ENCODE measurements around the gene LYST.

Gene LYST

DNA sequence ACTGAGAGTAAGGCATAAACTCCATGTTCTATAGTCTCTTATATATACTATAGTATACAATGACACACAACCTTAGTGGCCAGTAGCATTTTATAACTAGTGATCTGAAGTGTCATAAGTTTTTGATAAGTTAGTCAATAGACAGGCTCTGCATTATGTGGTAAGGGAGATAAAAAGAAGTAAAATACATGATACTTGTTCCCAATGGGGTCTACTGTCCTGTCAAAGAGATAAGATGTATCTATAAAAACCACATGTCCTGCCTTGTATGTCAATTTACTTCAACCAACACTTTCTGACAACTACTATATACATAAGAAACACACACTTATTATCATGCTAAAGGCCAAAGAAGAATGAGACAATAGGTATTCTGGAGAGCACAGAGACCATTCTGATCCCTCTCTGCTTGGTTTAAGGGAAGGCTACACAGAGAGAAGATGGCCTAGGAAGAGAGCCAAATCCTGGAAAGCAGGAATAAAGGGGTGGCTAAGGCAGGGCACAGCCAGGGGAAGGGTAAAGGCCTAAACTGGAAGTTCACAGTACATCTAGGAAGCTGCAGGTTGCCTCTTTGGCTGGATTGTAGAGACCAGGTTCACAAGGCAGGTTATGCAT, 91.4 kb downstream of the LYST start:
- no peak for TF ChIP-seq CTCF (IDR thresholded peaks at IDR 0.05)
- no peak overlapping the region for H3K4me2 ChIP-seq (ENCODE audit: low read length)
- H3K9me3 ChIP-seq (ENCODE audit: control insufficient read depth, low read length), result no peaks in the 10 kb centered on the region
- H2AFZ ChIP-seq, result no peak overlapping the region
- no peak overlapping the region for H3K9ac ChIP-seq
- H3K4me1 ChIP-seq, result no peaks in the 10 kb centered on the region
- H3K27me3 ChIP-seq (ENCODE audit: control insufficient read depth, insufficient read depth, low read length), result no peaks in the 10 kb centered on the region
- no peak overlapping the region for H3K27ac ChIP-seq
- H3K4me3 ChIP-seq (ENCODE audit: low read depth, low read length), result no peak overlapping the region
- no peaks in the 10 kb centered on the region for H3K79me2 ChIP-seq
- no peaks in the 10 kb centered on the region for H3K36me3 ChIP-seq (ENCODE audit: control insufficient read depth, insufficient read depth, low read length)

DNA sequence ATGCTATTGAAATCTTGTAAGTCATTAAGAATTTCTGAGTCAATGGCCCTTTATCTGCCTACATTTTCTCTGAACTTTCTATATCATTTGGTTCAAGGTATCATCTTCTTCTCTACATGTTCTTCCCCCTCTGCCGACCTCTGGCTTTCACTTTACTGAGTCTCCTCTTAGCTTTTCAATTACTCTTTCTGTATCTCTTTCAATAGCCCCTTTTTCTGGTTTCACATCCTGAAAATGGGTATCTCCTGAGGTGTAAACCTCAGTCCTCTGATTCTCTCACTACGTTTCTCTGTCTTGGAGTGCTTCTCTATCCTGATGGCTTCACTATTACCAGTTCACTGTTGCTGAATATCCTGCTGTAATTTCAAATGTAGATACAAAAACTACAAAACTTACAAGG, 98.9 kb downstream of the LYST start:
- Histone ChIP-seq H2AFZ (no peak overlapping the region), H3K79me2 (no peaks in the 10 kb centered on the region), H3K9me3 (ENCODE audit: control insufficient read depth, low read length) (no peaks in the 10 kb centered on the region), H3K4me3 (ENCODE audit: low read depth, low read length) (no peak overlapping the region), H3K27ac (no peak overlapping the region), H3K4me1 (no peaks in the 10 kb centered on the region), H3K27me3 (ENCODE audit: control insufficient read depth, insufficient read depth, low read length) (no peaks in the 10 kb centered on the region), H3K4me2 (ENCODE audit: low read length) (no peak overlapping the region), H3K9ac (no peak overlapping the region), H3K36me3 (ENCODE audit: control insufficient read depth, insufficient read depth, low read length) (no peaks in the 10 kb centered on the region)
- no peak for TF ChIP-seq CTCF (IDR thresholded peaks at IDR 0.05)

GRCh38 chr1:235766794-235767285, 99.9 kb downstream of the LYST start:
- H3K27me3 ChIP-seq (ENCODE audit: control insufficient read depth, insufficient read depth, low read length), result no peaks in the 10 kb centered on the region
- TF ChIP-seq CTCF (IDR thresholded peaks at IDR 0.05), result no peak
- no peak overlapping the region for H3K4me3 ChIP-seq (ENCODE audit: low read depth, low read length)
- no peak overlapping the region for H3K4me2 ChIP-seq (ENCODE audit: low read length)
- no peaks in the 10 kb centered on the region for H3K4me1 ChIP-seq
- no peak overlapping the region for H3K27ac ChIP-seq
- H2AFZ ChIP-seq, result no peak overlapping the region
- no peak overlapping the region for H3K9ac ChIP-seq
- no peaks in the 10 kb centered on the region for H3K36me3 ChIP-seq (ENCODE audit: control insufficient read depth, insufficient read depth, low read length)
- no peaks in the 10 kb centered on the region for H3K79me2 ChIP-seq
- no peaks in the 10 kb centered on the region for H3K9me3 ChIP-seq (ENCODE audit: control insufficient read depth, low read length)

DNA sequence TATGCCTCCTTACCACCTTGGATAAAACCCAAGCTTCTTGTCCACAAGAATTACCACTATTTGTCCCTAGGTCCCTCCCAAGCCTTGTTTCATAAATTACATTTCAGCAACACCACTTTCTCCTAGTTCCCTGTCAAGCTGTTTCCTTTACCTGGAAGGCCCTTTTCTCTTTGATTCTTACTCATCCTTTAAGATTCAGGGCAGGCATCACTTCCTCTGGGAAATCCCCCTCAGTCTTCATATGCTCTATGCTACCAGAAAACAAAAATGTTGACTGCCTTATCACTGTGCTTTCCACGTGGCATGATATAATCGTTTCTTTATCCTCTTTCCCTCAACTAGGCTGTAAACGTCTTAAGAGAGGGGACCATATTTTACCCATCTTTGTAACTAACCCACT, 102.7 kb downstream of the LYST start:
- no peaks in the 10 kb centered on the region for H3K4me1 ChIP-seq
- H3K9ac ChIP-seq, result no peak overlapping the region
- no peaks in the 10 kb centered on the region for H3K27me3 ChIP-seq (ENCODE audit: control insufficient read depth, insufficient read depth, low read length)
- no peak overlapping the region for H3K4me2 ChIP-seq (ENCODE audit: low read length)
- no peaks in the 10 kb centered on the region for H3K79me2 ChIP-seq
- no peak overlapping the region for H3K4me3 ChIP-seq (ENCODE audit: low read depth, low read length)
- no peaks in the 10 kb centered on the region for H3K36me3 ChIP-seq (ENCODE audit: control insufficient read depth, insufficient read depth, low read length)
- H3K9me3 ChIP-seq (ENCODE audit: control insufficient read depth, low read length), result no peaks in the 10 kb centered on the region
- H2AFZ ChIP-seq, result no peak overlapping the region
- TF ChIP-seq CTCF (IDR thresholded peaks at IDR 0.05), result no peak
- no peak overlapping the region for H3K27ac ChIP-seq

DNA sequence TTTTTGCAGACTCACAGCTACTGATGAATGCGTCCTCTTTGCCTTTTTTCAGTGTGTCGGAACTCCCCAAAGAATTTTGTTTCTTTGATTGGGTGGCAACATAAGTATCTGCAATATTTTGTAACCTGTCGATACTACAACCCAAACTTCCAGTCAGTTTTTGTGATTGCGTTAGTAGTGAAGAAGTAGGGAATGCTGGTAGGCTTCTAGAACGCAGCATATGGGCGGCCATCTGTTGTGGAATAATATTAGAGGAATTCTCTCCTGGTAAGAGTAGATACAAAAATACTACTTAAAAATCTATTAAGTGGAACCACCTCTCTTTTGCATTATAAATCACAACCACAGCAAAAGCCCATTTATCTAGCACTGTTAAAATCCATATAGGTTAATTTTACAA, 107.4 kb downstream of the LYST start:
- TF ChIP-seq CTCF (IDR thresholded peaks at IDR 0.05), result no peak
- no peak overlapping the region for H3K27ac ChIP-seq
- no peaks in the 10 kb centered on the region for H3K79me2 ChIP-seq
- H3K4me1 ChIP-seq, result no peaks in the 10 kb centered on the region
- H3K27me3 ChIP-seq (ENCODE audit: control insufficient read depth, insufficient read depth, low read length), result no peaks in the 10 kb centered on the region
- H3K4me2 ChIP-seq (ENCODE audit: low read length), result no peak overlapping the region
- H2AFZ ChIP-seq, result no peak overlapping the region
- H3K4me3 ChIP-seq (ENCODE audit: low read depth, low read length), result no peak overlapping the region
- H3K9me3 ChIP-seq (ENCODE audit: control insufficient read depth, low read length), result no peaks in the 10 kb centered on the region
- H3K9ac ChIP-seq, result no peak overlapping the region
- no peaks in the 10 kb centered on the region for H3K36me3 ChIP-seq (ENCODE audit: control insufficient read depth, insufficient read depth, low read length)

Measured in parathyroid adenoma (tissue), 2 donors.